Ascending aorta (tissue), 2 donors: ENCODE measurements around the gene CHADL. TPM values are rescaled to one million over a fixed set of nuclear protein-coding genes. Genes with fewer than 3 reads are reported as not detected.

Source experiments
- DNase-seq, 2 donors: peaks; one replicate each; pipeline ENCODE4 v3.0.0-alpha.2; 2019; ENCODE audit warnings: low spot score in 2 of 2
- H3K27ac ChIP-seq, 2 donors: fragments of 200-600 bp; sonication (generic); one replicate each; pipeline ENCODE4 v1.5.1; 2016 to 2017; ENCODE audit warnings: mild to moderate bottlenecking in 1 of 2
- H3K27me3 ChIP-seq: fragments of 200-600 bp; sonication (generic); one replicate; pipeline ENCODE4 v1.5.1; 2017
- H3K36me3 ChIP-seq, 2 donors: fragments of 200-600 bp; sonication (generic); one replicate each; pipeline ENCODE4 v1.5.1; 2016
- H3K4me1 ChIP-seq, 2 donors: fragments of 200-600 bp; sonication (generic); one replicate each; pipeline ENCODE4 v1.5.1; 2016 to 2017; ENCODE audit warnings: mild to moderate bottlenecking in 1 of 2
- H3K4me3 ChIP-seq, 2 donors: fragments of 200-600 bp; sonication (generic); one replicate each; pipeline ENCODE4 v1.5.1; 2016 to 2017; ENCODE audit warnings: mild to moderate bottlenecking in 1 of 2
- H3K9me3 ChIP-seq, 2 donors: fragments of 200-600 bp; sonication (generic); one replicate each; pipeline ENCODE4 v1.5.1; 2016
- CTCF ChIP-seq, 3 experiments: fragments of 200-600 bp in 2 of 3; fragments of 450-650 bp in 1 of 3; sonication (generic) in 2 of 3; IDR thresholded peaks; one replicate each; pipeline ENCODE4 v1.5.1; 2016 to 2019; ENCODE audit warnings: antibody characterized with exemption in 3 of 3, mild to moderate bottlenecking in 1 of 3, moderate library complexity in 1 of 3
- intact Hi-C: fragments of 100-400 bp; cut with DNase I; formaldehyde crosslinking; loops from one replicate; pipeline ENCODE4 v1.15.1; 2023
- total RNA-seq: library from RNA; depleted of rRNA; stranded (reverse); fragments of >200 nt; gene quantifications from one replicate; pipeline ENCODE4 v1.1.0, GENCODE V29; 2016

Gene CHADL
- total RNA-seq, 1 donor from 2014 or later, result not detected

- Histone ChIP-seq H3K27me3 (no peaks in the 10 kb centered on the region), H3K4me1 (peaks cover 4 to 7% of the 10 kb centered on the region in 2 donors), H3K27ac (no peak overlapping the region), H3K4me3 (no peak overlapping the region), H3K36me3 (no peaks in the 10 kb centered on the region), H3K9me3 (no peaks in the 10 kb centered on the region)
- intact Hi-C loops, result loop anchor here (5.0 kb wide), 1 partner anchor 564 kb away; the partner anchor contains the start of gene MRTFA
- TF ChIP-seq CTCF (IDR thresholded peaks at IDR 0.05), result no peak
- DNase-seq, result no peak
Measured at GRCh38 chr22:41201141-41201540, 39.6 kb downstream of the CHADL start.

GRCh38 chr22:41198027-41198580 is 42.6 kb downstream of the CHADL start:
- H3K4me3 ChIP-seq, result peak overlapping the region; percentile 61 to 78
- peaks cover 0 to 2% of the 10 kb centered on the region in 2 donors for H3K4me1 ChIP-seq
- H3K27ac ChIP-seq, result no peak overlapping the region
- no peak for DNase-seq
- H3K27me3 ChIP-seq, result no peaks in the 10 kb centered on the region
- intact Hi-C loops, result no loop called here
- no peak for TF ChIP-seq CTCF (IDR thresholded peaks at IDR 0.05)
- H3K36me3 ChIP-seq, result no peaks in the 10 kb centered on the region
- H3K9me3 ChIP-seq, result no peaks in the 10 kb centered on the region

GRCh38 chr22:41197038-41197972 is 43.4 kb downstream of the CHADL start:
- H3K27ac ChIP-seq, result no peak overlapping the region
- peaks cover 0 to 2% of the 10 kb centered on the region in 2 donors for H3K4me1 ChIP-seq
- peak in 2 of 3 experiments; percentile 3 to 13 for TF ChIP-seq CTCF (IDR thresholded peaks at IDR 0.05)
- peak in 1 of 2 donors; percentile 91 for DNase-seq
- no peaks in the 10 kb centered on the region for H3K27me3 ChIP-seq
- intact Hi-C loops, result loop anchor here (1.0 to 2.0 kb wide), 2 partner anchors 8 to 247 kb away; partner anchors contain the start of genes L3MBTL2 and RBX1
- no peaks in the 10 kb centered on the region for H3K9me3 ChIP-seq
- peak overlapping the region; percentile 61 to 78 for H3K4me3 ChIP-seq
- H3K36me3 ChIP-seq, result no peaks in the 10 kb centered on the region

- H3K4me3 ChIP-seq, result no peak overlapping the region
- no peaks in the 10 kb centered on the region for H3K27me3 ChIP-seq
- H3K36me3 ChIP-seq, result no peaks in the 10 kb centered on the region
- H3K4me1 ChIP-seq, result peaks cover 0 to 2% of the 10 kb centered on the region in 2 donors
- no peak overlapping the region for H3K27ac ChIP-seq
- DNase-seq, result no peak
- no peaks in the 10 kb centered on the region for H3K9me3 ChIP-seq
- intact Hi-C loops, result no loop called here
- TF ChIP-seq CTCF (IDR thresholded peaks at IDR 0.05), result no peak
Measured at GRCh38 chr22:41193829-41194228, 46.9 kb downstream of the CHADL start.

- Histone ChIP-seq H3K9me3 (no peaks in the 10 kb centered on the region), H3K27me3 (no peaks in the 10 kb centered on the region), H3K27ac (no peak overlapping the region), H3K36me3 (no peaks in the 10 kb centered on the region), H3K4me1 (no peaks in the 10 kb centered on the region), H3K4me3 (no peak overlapping the region)
- no peak for TF ChIP-seq CTCF (IDR thresholded peaks at IDR 0.05)
- intact Hi-C loops, result no loop called here
- DNase-seq, result peak in 1 of 2 donors; percentile 8
Measured at GRCh38 chr22:41191467-41191866, 49.3 kb downstream of the CHADL start.
